VCaP (cell line): ENCODE results near the gene PACSIN2.

Experiments
- H3K27ac ChIP-seq: fragments of 450-650 bp; 2 replicates; pipeline ENCODE4 v1.5.1; 2017
- CTCF ChIP-seq: fragments of 450-650 bp; conservative IDR thresholded peaks from 2 replicates; pipeline ENCODE4 v1.5.1; 2017; ENCODE audit warnings: mild to moderate bottlenecking, moderate library complexity

PACSIN2 gene

GRCh38 chr22:42933485-42934091 is 81.4 kb downstream of the PACSIN2 start:
- no peak for TF ChIP-seq CTCF
- H3K27ac ChIP-seq, result no peak overlapping the region; the same call in 1 of the 2 replicates

- no peak overlapping the region for H3K27ac ChIP-seq
- no peak for TF ChIP-seq CTCF
Observed at GRCh38 chr22:42932857-42933484, 82.0 kb downstream of the PACSIN2 start.

GRCh38 chr22:42932197-42932519 is 82.8 kb downstream of the PACSIN2 start:
- H3K27ac ChIP-seq, result no peak overlapping the region
- TF ChIP-seq CTCF, result no peak

- no peak for TF ChIP-seq CTCF
- H3K27ac ChIP-seq, result no peak overlapping the region
Observed at GRCh38 chr22:42931421-42932196, 83.3 kb downstream of the PACSIN2 start.

GRCh38 chr22:42930810-42931420 is 84.0 kb downstream of the PACSIN2 start:
- no peak overlapping the region for H3K27ac ChIP-seq
- TF ChIP-seq CTCF, result no peak

- TF ChIP-seq CTCF, result no peak
Observed at GRCh38 chr22:42929838-42930155, 85.2 kb downstream of the PACSIN2 start.

More at GRCh38 chr22:42929838-42930155, 85.2 kb downstream of the PACSIN2 start:
- H3K27ac ChIP-seq, result peak overlapping the region; percentile 95; the same call in 1 of the 2 replicates
